Measurements from ENCODE around the gene PER2.

PER2 gene

DNA sequence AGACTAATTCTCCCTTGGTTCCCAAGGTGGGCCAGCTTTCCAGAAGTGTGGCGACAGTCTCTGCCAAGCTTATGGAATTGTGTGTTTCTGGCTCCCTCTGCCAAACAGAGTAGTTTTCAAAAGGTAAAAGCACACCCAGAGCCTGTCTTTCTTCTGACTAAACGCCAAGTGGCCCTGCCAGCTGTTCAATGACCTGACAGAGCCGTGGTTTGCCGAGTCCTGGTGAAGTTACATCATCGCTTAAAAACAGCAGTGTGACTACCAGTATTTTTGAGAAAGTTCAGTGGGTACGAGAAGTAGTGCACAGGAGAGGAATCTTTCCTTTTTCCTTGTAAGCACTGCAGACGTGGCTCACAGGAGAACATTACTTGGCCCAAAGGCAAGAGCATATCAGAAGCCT is 1.9 kb downstream of the PER2 start:
- peak; percentile 61 for DNase-seq (ENCODE audit: low read depth)

- DNase-seq (ENCODE audit: low read depth): no peak
Observed at GRCh38 chr2:238286095-238286494, 2.3 kb downstream of the PER2 start.

DNA sequence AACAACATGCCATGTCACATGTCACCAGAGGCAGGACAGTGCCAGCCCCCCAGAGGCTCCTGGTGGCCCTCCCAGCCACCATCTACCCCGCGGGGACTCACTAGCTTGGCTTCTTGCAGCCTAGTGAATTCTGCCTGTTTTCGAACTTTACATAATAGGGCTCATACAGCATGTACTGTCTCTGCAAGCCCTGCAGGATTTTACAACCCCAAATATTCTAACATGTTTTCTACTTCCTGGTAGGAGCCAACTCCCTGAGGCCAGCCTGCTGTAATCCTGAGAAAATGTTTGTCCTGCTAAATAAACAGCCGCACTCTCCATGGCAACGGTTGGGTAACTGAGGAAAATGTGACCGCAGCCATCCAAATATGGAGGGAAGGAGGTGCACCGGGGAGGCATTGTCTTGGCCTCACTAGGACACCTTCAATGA is 2.7 kb downstream of the PER2 start:
- peak; percentile 95 for DNase-seq (ENCODE audit: low read depth)

- DNase-seq (ENCODE audit: low read depth): no peak
Observed at GRCh38 chr2:238284802-238285515, 3.5 kb downstream of the PER2 start.

- DNase-seq (ENCODE audit: low read depth): no peak
Observed at GRCh38 chr2:238282861-238283738, 5.3 kb downstream of the PER2 start.

GRCh38 chr2:238281826-238282480 is 6.5 kb downstream of the PER2 start:
- no peak for DNase-seq (ENCODE audit: low read depth)

GRCh38 chr2:238280083-238280825 is 8.2 kb downstream of the PER2 start:
- DNase-seq (ENCODE audit: low read depth): no peak

- no peak for DNase-seq (ENCODE audit: low read depth)
Observed at GRCh38 chr2:238279324-238279682, 9.1 kb downstream of the PER2 start.

- DNase-seq (ENCODE audit: low read depth): no peak
Observed at GRCh38 chr2:238278626-238279323, 9.6 kb downstream of the PER2 start.

- peak; percentile 4 for DNase-seq (ENCODE audit: low read depth)
Observed at GRCh38 chr2:238277695-238278094, 10.7 kb downstream of the PER2 start.

DNA sequence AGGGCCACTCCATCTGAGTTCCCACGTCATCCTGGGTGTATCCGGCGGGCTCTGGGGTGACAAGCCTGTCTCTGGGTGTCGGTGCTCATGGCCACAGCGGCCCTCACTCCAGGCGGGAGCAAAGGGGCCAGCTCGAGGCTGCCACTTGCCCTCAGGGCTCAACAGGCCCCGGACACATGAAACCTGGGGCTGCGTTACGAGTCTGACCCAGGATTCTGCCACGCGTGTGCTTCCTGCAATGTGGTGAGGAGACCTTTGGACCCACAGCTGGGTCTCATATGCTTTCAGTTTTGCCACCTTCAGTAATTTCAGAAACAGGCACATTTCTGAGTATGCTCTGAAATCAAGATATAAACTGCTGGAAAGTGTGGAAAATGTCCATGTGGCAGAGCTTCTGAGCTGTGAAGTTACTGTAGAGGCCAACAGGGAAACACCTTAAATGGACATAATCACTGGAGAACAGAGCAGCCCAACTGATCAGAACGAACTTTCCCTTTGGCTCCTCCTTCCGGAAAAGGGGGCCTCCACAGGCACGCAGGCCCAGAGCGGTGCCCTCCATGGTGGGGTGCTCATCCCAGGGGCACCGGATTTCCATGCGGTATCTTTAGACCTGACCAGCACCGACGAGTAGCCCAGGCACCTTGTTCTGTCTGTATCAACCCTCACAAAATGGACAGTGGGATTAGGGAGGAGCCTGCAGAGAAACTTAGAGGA is 14.1 kb downstream of the PER2 start:
- no peak for DNase-seq (ENCODE audit: low read depth)

- DNase-seq (ENCODE audit: low read depth): peak; percentile 13
Observed at GRCh38 chr2:238273433-238273832, 15.0 kb downstream of the PER2 start.

DNA sequence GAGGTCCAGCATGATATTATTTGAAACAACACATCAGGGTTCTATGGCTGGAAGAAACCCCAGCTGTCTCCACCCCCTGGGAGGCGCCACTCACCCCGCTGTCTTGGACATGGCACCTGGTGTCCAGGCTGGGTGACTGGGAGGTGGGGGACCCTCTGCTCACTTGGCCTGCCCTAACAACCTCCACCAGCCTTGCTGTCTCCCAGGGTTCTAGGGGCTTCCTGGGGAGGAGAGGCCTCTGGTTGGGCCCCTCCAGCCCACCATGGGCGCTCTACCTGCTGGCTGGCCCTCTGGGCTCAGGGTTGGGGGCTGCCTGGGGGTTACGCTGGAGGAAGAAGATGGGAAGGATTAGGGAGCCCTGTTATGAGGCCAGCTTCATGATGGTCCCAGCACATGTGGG is 16.3 kb downstream of the PER2 start:
- no peak for DNase-seq (ENCODE audit: low read depth)

- peak; percentile 50 for DNase-seq (ENCODE audit: low read depth)
Observed at GRCh38 chr2:238271686-238272085, 16.7 kb downstream of the PER2 start.

GRCh38 chr2:238271061-238271554 is 17.3 kb downstream of the PER2 start:
- peak; percentile 7 for DNase-seq (ENCODE audit: low read depth)

GRCh38 chr2:238270606-238271005 is 17.8 kb downstream of the PER2 start:
- DNase-seq (ENCODE audit: low read depth): no peak

- DNase-seq (ENCODE audit: low read depth): no peak
Observed at GRCh38 chr2:238269741-238270140, 18.7 kb downstream of the PER2 start.

DNA sequence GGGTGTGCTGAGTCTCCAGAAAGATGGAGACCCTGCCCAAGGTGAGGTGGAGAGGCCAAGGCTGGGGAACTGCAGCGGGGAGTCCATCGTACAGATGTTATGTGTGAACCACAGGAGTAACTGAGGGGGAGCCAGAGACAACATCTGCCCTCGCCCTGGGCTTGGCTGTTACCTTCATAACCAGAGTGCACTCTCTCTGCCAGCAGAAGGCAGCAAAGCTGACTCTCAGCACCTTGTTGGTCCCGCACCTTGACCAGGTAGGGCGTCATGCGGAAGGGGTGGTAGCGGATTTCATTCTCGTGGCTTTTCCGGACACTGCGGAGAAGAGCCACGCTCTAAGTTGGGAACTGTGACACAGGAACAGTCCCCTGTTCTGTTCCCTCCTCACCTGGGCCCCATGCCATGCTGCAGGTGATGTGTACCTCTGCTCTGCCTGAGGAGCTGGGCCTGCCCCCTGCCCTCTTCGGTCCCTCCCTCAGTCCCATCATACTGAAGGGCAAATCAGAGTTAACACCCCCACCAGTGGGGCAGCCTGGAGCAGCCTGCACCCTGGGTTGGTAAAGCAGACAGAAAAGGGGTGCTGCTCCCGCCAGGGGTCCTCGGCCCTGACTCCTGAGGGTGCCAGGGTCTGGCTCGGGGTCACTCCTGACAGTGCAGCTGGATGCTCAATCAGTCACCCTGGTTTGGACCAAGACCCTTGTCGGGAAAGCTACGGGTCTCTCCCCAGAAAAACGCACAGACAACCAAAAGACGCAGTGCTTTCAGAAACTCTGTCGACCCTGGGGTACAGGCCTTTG is 20.3 kb downstream of the PER2 start:
- DNase-seq (ENCODE audit: low read depth): no peak

DNA sequence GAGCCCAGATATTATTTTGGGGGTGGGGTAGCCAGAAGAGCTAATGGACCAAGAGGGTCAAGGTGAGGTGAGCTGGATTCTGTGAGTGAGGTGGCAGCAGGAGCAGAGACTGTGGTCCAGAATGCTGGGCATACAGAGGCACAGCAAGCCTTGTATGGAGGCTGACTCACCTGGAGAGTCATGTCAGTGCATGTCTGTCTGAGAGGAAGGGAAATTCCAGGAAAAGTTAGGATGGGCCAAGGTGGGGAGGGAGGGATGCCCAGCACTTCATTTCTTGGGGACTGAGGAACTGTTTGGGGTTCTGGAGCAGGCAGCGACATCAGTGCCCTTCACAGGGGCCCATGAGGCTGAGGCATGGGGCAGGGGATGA is 21.1 kb downstream of the PER2 start:
- DNase-seq (ENCODE audit: low read depth): peak; percentile 4

DNA sequence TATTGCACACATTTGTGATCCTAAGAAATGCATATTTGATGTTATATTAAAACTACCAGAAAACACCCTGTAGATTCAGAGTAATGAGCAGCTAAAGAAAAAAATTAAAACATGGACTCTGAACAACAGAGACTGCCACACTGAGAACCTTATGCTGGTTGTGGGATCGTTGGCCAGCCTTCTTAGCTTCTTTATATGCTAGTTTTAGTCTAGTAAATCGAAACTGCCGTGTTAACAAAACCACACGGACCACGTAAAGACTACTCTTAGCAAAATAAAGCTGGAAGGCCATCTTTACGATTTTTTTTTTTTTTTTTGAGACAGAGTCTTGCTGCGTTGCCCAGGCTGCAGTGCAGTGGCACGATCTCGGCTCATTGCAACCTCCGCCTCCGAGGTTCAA is 22.8 kb downstream of the PER2 start:
- DNase-seq (ENCODE audit: low read depth): no peak
